ENCODE data around the gene MIF4GD. TPM values are rescaled to one million over a fixed set of nuclear protein-coding genes. Genes with fewer than 3 reads are reported as not detected.
A peak's percentile ranks its signal among the peaks of the same experiment; 100 is the strongest.
"Not testable (repeated sequence)": the region's sequence is repeated elsewhere in the genome, so short reads cannot be mapped to it uniquely, and the experiment has no call there.

MIF4GD gene
- polyA plus RNA-seq, 2 of the 4 experiments (the other 2 are of a cell fraction): 23.9 to 61.0 TPM

DNA sequence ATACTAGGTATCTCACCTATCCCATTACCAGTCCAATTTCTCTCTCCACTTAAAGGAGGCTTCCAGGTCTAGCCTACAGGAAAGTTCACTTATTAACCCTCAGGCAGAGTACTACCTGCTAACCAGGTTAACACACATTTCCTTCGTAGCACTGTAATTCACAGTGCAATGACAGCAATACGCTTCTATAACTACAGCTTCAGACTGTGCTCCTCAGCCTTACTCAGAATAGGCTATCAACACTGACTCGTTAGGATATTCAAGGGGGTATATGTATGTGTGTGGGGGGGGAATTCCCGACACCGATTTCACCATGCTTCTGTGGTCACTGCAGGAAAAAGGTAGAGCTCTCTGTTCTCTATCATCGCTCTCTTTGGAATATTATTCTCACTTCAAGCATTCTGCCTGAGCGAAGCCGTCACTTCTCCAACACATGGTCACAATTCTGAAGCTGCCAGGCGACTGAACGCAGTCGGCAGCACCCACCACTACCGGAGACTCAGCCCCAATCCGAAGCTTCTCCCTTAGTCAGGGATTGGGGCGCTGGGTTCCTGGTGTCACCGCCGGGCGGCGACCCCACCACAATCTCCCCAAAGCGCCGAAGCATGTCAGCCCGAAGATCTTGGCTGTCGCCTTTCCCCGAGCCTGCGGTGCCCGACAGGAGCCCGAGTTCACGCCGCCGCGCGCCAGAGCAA lies 10.2 kb downstream of the MIF4GD start:
- ATAC-seq: peak; percentile 35 to 58
- Histone ChIP-seq H3K4me3 (peak overlapping the region; percentile 97), H3K27ac (peak overlapping the region; percentile 96), H3K4me2 (peak overlapping the region; percentile 97), H3K4me1 (peaks cover 22% of the 10 kb centered on the region), H3K9me3 (no peaks in the 10 kb centered on the region)
- DNase-seq (ENCODE audit: low read depth in 1 of 2, low spot score in 1 of 2): no peak
- POLR2A ChIA-PET: interaction anchor here (0.5 to 3.8 kb wide), 17 partner anchors 9 to 226 kb away, joined by 3 to 86 read pairs (median 4); partner anchors contain the start of genes MIF4GD, NT5C, NUP85 and SLC25A19
- CTCF ChIA-PET: interaction anchor here (0.7 to 6.2 kb wide), 12 partner anchors 10 to 337 kb away, joined by 3 to 102 read pairs (median 6); partner anchors contain the start of genes MIF4GD, NUP85 and OTOP2
- TF ChIP-seq CBX2 (IDR thresholded peaks at IDR 0.05; ENCODE audit: borderline replicate concordance, low read depth) (no peak), CTCF (IDR thresholded peaks at IDR 0.05) (0 out of 3 replicates have a peak, but pooled peaks have one; percentile 20), KDM5A (IDR thresholded peaks at IDR 0.05) (peak; percentile 79; the same call in 1 of the 2 replicates), HOXB5 (CRISPR knock-in tag; IDR thresholded peaks at IDR 0.05) (0 out of 2 replicates have a peak, but pooled peaks have one; percentile 23)
- no peak for FAIRE-seq
- WGBS (ENCODE audit: missing lambda C conversion rate): 7% methylated on average over 20 of the region's 31 CpGs

GRCh38 chr17:75257228-75257627 lies 13.8 kb downstream of the MIF4GD start:
- peaks cover 12% of the 10 kb centered on the region; the same call in 2 of the 3 replicates for H3K4me1 ChIP-seq
- FAIRE-seq; DNase-seq (ENCODE audit: low read depth in 1 of 2, low spot score in 1 of 2); ATAC-seq; H3K27ac ChIP-seq; POLR2A ChIA-PET; H3K4me3 ChIP-seq; H3K4me2 ChIP-seq; CTCF ChIA-PET; H3K9me3 ChIP-seq: not testable (repeated sequence)
- WGBS (ENCODE audit: missing lambda C conversion rate): 38% methylated on average over 2 of the region's 2 CpGs

DNA sequence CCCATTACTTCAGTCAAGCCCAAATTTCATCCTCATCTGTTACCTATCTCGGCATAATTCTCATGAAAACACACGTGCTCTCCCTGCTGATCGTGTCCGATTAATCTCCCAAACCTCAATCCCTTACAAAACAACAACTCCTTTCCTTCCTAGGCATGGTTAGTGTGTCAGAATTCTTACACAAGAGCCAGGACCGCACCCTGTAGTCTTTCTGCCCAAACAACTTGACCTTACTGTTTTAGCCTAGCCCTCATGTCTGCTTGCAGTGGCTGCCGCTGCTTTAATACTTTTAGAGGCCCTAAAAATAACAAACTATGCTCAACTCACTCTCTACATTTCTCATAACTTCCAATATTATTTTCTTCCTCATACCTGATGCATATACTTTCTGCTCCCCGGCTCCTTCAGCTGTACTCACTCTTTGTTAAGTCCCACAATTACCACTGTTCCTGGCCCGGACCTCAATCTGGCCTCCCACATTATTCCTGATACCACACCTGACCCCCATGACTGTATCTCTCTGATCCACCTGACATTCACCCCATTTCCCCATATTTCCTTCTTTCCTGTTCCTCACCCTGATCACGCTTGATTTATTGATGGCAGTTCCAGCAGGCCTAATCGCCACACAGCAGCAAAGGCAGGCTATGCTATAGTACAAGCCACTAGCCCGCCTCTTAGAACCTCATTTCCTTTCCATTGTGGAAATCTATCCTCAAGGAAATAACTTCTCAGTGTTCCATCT lies 14.9 kb downstream of the MIF4GD start:
- 89% methylated on average over 11 of the region's 11 CpGs for WGBS (ENCODE audit: missing lambda C conversion rate)

DNA sequence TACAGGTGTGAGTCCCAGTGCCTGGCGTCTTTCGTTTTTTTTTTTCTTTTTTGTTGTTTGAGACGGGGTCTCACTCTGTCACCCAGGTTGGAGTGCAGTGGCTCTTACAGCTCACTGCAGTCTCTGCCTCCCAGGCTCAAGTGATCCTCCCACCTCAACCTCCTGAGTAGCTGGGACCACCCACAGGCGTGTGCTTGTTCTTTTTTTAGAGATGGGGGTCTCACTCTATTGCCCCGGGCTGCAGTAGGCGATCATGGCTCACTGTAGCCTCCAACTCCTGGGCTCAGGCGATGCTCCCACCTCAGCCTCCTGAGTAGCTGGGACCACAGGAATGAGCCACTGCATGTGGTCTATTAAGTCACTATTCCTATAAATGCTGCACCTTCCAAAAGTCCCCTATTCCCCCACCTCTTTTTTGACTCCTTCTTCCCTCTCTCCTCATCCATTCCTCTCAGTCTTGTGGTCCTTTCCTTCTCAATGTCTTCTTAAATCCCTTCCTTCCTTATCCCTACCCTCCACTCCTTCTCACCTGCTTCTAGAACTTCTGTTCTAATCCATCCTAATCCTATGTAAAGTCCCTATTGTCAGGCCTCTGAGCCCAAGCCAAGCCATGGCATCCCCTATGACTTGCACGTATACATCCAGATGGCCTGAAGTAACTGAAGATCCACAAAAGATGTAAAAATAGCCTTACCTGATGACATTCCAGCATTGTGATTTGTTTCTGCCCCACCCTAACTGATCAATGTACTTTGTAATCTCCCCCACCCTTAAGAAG lies 18.8 kb downstream of the MIF4GD start:
- no peak overlapping the region for H3K27ac ChIP-seq
- no peak for FAIRE-seq
- H3K4me3 ChIP-seq: no peak overlapping the region
- POLR2A ChIA-PET: interaction anchor here (1.0 kb wide), 1 partner anchor 9 kb away, joined by 4 read pairs; the partner anchor contains the start of genes GGA3 and MRPS7
- H3K4me2 ChIP-seq: no peak overlapping the region
- DNase-seq (ENCODE audit: low read depth in 1 of 2, low spot score in 1 of 2): no peak
- WGBS (ENCODE audit: missing lambda C conversion rate): 91% methylated on average over 8 of the region's 8 CpGs
- no peak; a peak in 2 of 6 replicates for ATAC-seq
- H3K9me3 ChIP-seq: no peaks in the 10 kb centered on the region
- TF ChIP-seq RAD21 (conservative IDR thresholded peaks at IDR 0.05 in 1 of 2, IDR thresholded peaks at IDR 0.05 in 1 of 2) (no peak), HES2 (IDR thresholded peaks at IDR 0.05) (no peak), HOXB5 (CRISPR knock-in tag; IDR thresholded peaks at IDR 0.05) (no peak), ZC3H11A (IDR thresholded peaks at IDR 0.05) (no peak), EHF (CRISPR knock-in tag; IDR thresholded peaks at IDR 0.05) (no peak), FOSL2 (IDR thresholded peaks at IDR 0.05) (no peak), FOSL2 (CRISPR knock-in tag; IDR thresholded peaks at IDR 0.05) (no peak)
- CTCF ChIA-PET: interaction anchor here (2.8 to 7.3 kb wide), 2 partner anchors 14 to 18 kb away, joined by 10 to 112 read pairs; partner anchors contain the start of gene MIF4GD
- no peaks in the 10 kb centered on the region for H3K4me1 ChIP-seq

More for the DNA sequence above, 14.9 kb downstream of the MIF4GD start:
- peaks cover 12% of the 10 kb centered on the region; the same call in 2 of the 3 replicates for H3K4me1 ChIP-seq
- POLR2A ChIA-PET; H3K4me3 ChIP-seq; CTCF ChIA-PET; ATAC-seq; H3K9me3 ChIP-seq; H3K27ac ChIP-seq; DNase-seq (ENCODE audit: low read depth in 1 of 2, low spot score in 1 of 2); FAIRE-seq; H3K4me2 ChIP-seq: not testable (repeated sequence)
